Measurements from ENCODE around the gene KRTAP2-2. TPM values are rescaled to one million over a fixed set of nuclear protein-coding genes. Genes with fewer than 3 reads are reported as not detected.
"Not testable (repeated sequence)": the region's sequence is repeated elsewhere in the genome, so short reads cannot be mapped to it uniquely, and the experiment has no call there.

KRTAP2-2 gene
- total and polyA plus RNA-seq, 2 of the 8 experiments (the other 6 are each of a cell fraction or from before 2014, with no cell fraction given): not detected

- H2BK120ac ChIP-seq (replicated peaks; ENCODE audit: low read depth, low read length); H3K23ac ChIP-seq (ENCODE audit: insufficient read length); H3K18ac ChIP-seq (ENCODE audit: extremely low read depth, low read length); H3K4me2 ChIP-seq (ENCODE audit: insufficient read depth in 1 of 2, low read depth in 2 of 2, low read length in 2 of 2); H3K4me3 ChIP-seq (ENCODE audit: extremely low read depth in 1 of 4, insufficient read depth in 2 of 4, low read depth in 3 of 4, low read length in 4 of 4); H3K23me2 ChIP-seq (ENCODE audit: low read depth, low read length); H2BK15ac ChIP-seq (ENCODE audit: low read length); POLR2A ChIA-PET (ENCODE audit: partially characterized antibody); H3K9ac ChIP-seq (replicated peaks in 1 of 4; ENCODE audit: extremely low read depth in 1 of 4, low read depth in 3 of 4, low read length in 3 of 4); H4K8ac ChIP-seq (ENCODE audit: extremely low read depth, insufficient read depth, low read length); H3K79me2 ChIP-seq (ENCODE audit: control insufficient read depth in 1 of 2, insufficient read depth in 2 of 2, low read length in 2 of 2); H3K36me3 ChIP-seq (ENCODE audit: control insufficient read depth in 2 of 4, insufficient read depth in 4 of 4, low read length in 3 of 4); CTCF ChIA-PET (ENCODE audit: partially characterized antibody); H3K14ac ChIP-seq (ENCODE audit: insufficient read length); H3K4me1 ChIP-seq (replicated peaks in 1 of 4; ENCODE audit: control insufficient read depth in 3 of 4, insufficient read depth in 4 of 4, low read length in 3 of 4); H3K27me3 ChIP-seq (replicated peaks in 1 of 4; ENCODE audit: control insufficient read depth in 3 of 4, extremely low read depth in 1 of 4, insufficient read depth in 3 of 4, low read length in 3 of 4); H2BK5ac ChIP-seq (ENCODE audit: low read depth, low read length); H2AFZ ChIP-seq (ENCODE audit: low read length); H3K27ac ChIP-seq (ENCODE audit: low read depth, low read length); H4K91ac ChIP-seq (replicated peaks; ENCODE audit: insufficient read length, low read length); H3K56ac ChIP-seq (replicated peaks; ENCODE audit: insufficient read length, low read depth, low read length); H3K9me3 ChIP-seq (ENCODE audit: insufficient read depth in 2 of 2, low read depth in 1 of 2, low read length in 1 of 2); H2BK20ac ChIP-seq (ENCODE audit: low read length); H3K4ac ChIP-seq (replicated peaks; ENCODE audit: insufficient read length, low read depth, low read length); H4K5ac ChIP-seq (ENCODE audit: insufficient read length, low read depth, low read length); H2BK12ac ChIP-seq (ENCODE audit: low read depth, low read length); H4K20me1 ChIP-seq (replicated peaks in 1 of 2; ENCODE audit: control insufficient read depth in 1 of 2, insufficient read depth in 2 of 2, low read length in 2 of 2); H2AK5ac ChIP-seq (ENCODE audit: low read depth, low read length); DNase-seq (ENCODE audit: low read depth in 1 of 2, low spot score in 2 of 2); FAIRE-seq; H3K79me1 ChIP-seq (ENCODE audit: low read depth, low read length): not testable (repeated sequence)
- 93% methylated on average over 2 of the region's 2 CpGs; no CpG with 5 or more reads in 1 of the 2 experiments for WGBS, 2 experiments (ENCODE audit: extremely low coverage in 1 of 2, insufficient coverage in 1 of 2, insufficient read length in 1 of 2, insufficient replicate concordance in 2 of 2, low coverage in 1 of 2, low lambda C conversion rate in 2 of 2, missing lambda C conversion rate in 1 of 2)
Observed at GRCh38 chr17:41104386-41105038, 49.5 kb upstream of the KRTAP2-2 start.

Data from H1 (cell line).